IMR-90 (cell line): ENCODE measurements around the gene CACNA2D4. TPM values are rescaled to one million over a fixed set of nuclear protein-coding genes. Genes with fewer than 3 reads are reported as not detected.

ENCODE experiments used
- ATAC-seq: fragments of 200-7000 bp; cut with Tn5 transposase; 2 replicates; pipeline ENCODE4 v1.9.1; 2020; ENCODE audit warnings: low read depth, mild to moderate bottlenecking, moderate library complexity
- BruUV-seq: library from RNA; stranded (reverse); fragments of 400-500 nt; replicated peaks from 2 replicates; lab custom pipeline; 2021; lab: Mats Ljungman, UMichigan
- CTCF ChIA-PET: fragments of 300-600 bp; formaldehyde crosslinking; extraction: SDS; loops from one replicate; lab custom pipeline; 2021; ENCODE audit warnings: antibody characterized with exemption; lab: Yijun Ruan, JAX
- POLR2A ChIA-PET: fragments of 300-600 bp; sonication (Branson Sonifier 250); formaldehyde crosslinking; loops from one replicate; lab custom pipeline; 2022; ENCODE audit warnings: antibody characterized with exemption; ENCODE audit not compliant: unreplicated experiment; lab: Charles Lee
- DNase-seq: peaks from one replicate; pipeline ENCODE4 v3.0.0; 2013
- H2AFZ ChIP-seq: replicated peaks from 2 replicates; pipeline ENCODE3; 2013; ENCODE audit warnings: low read length, mild to moderate bottlenecking; ENCODE audit not compliant: poor library complexity
- H2AK5ac ChIP-seq: 2 replicates; pipeline ENCODE4 v1.6.1; 2013; ENCODE audit warnings: low read depth, low read length, inconsistent platforms
- H2AK9ac ChIP-seq: replicated peaks from 2 replicates; pipeline ENCODE3; 2013; ENCODE audit warnings: mild to moderate bottlenecking, low read depth, low read length, moderate library complexity; ENCODE audit not compliant: poor library complexity
- H2BK120ac ChIP-seq: 2 replicates; pipeline ENCODE4 v1.6.1; 2013; ENCODE audit warnings: low read depth, low read length, inconsistent platforms
- H2BK15ac ChIP-seq: 3 replicates; pipeline ENCODE4 v1.6.1; 2013; ENCODE audit warnings: low read depth, low read length, inconsistent platforms
- H2BK20ac ChIP-seq: 2 replicates; pipeline ENCODE4 v1.6.1; 2013; ENCODE audit warnings: low read depth, mild to moderate bottlenecking, inconsistent platforms, low read length, moderate library complexity
- H2BK5ac ChIP-seq: 2 replicates; pipeline ENCODE4 v1.6.1; 2013; ENCODE audit warnings: mild to moderate bottlenecking, low read depth, low read length, inconsistent platforms; ENCODE audit not compliant: poor library complexity, severe bottlenecking
- H3K14ac ChIP-seq: replicated peaks from 2 replicates; pipeline ENCODE4 v1.6.1; 2013; ENCODE audit warnings: low read depth, low read length, inconsistent platforms
- H3K18ac ChIP-seq: 2 replicates; pipeline ENCODE4 v1.6.1; 2013; ENCODE audit warnings: low read depth, low read length, control low read depth
- H3K23ac ChIP-seq: 2 replicates; pipeline ENCODE4 v1.6.1; 2013; ENCODE audit warnings: low read depth, low read length, inconsistent platforms
- H3K27ac ChIP-seq: 2 replicates; pipeline ENCODE4 v1.5.1; 2013; ENCODE audit warnings: mild to moderate bottlenecking, control low read depth, low read length; ENCODE audit not compliant: insufficient read depth
- H3K27me3 ChIP-seq: 2 replicates; pipeline ENCODE4 v1.6.1; 2013; ENCODE audit warnings: low read length; ENCODE audit not compliant: control insufficient read depth, insufficient read depth
- H3K36me3 ChIP-seq: 2 replicates; pipeline ENCODE4 v1.6.1; 2013; ENCODE audit warnings: low read length, mixed read lengths; ENCODE audit not compliant: control insufficient read depth, insufficient read depth
- H3K4ac ChIP-seq: 2 replicates; pipeline ENCODE4 v1.6.1; 2013; ENCODE audit warnings: low read depth, low read length, inconsistent platforms
- H3K4me1 ChIP-seq: 2 replicates; pipeline ENCODE4 v1.6.1; 2013; ENCODE audit warnings: low read length, mixed read lengths; ENCODE audit not compliant: control insufficient read depth, insufficient read depth
- H3K4me2 ChIP-seq: 2 replicates; pipeline ENCODE4 v1.6.1; 2013; ENCODE audit warnings: low read depth, mild to moderate bottlenecking, control low read depth, low read length, moderate library complexity
- H3K4me3 ChIP-seq: 2 replicates; pipeline ENCODE4 v1.5.1; 2013; ENCODE audit warnings: low read depth, mild to moderate bottlenecking, control low read depth, low read length, moderate library complexity; ENCODE audit not compliant: insufficient read depth
- H3K56ac ChIP-seq: 2 replicates; pipeline ENCODE4 v1.6.1; 2013; ENCODE audit warnings: low read length, inconsistent platforms; ENCODE audit not compliant: insufficient read depth; ENCODE audit errors: extremely low read depth
- H3K79me1 ChIP-seq, 2 experiments: 2 replicates each; pipeline ENCODE4 v1.6.1; 2013; ENCODE audit warnings: low read length in 2 of 2, inconsistent platforms in 1 of 2, low read depth in 1 of 2
- H3K9ac ChIP-seq: 2 replicates; pipeline ENCODE4 v1.6.1; 2013; ENCODE audit warnings: low read depth, low read length, control low read depth
- H3K9me1 ChIP-seq: 2 replicates; pipeline ENCODE4 v1.6.1; 2013; ENCODE audit warnings: low read length, inconsistent platforms; ENCODE audit not compliant: insufficient read depth
- H3K9me3 ChIP-seq: 2 replicates; pipeline ENCODE4 v1.6.1; 2013; ENCODE audit warnings: low read length; ENCODE audit not compliant: control insufficient read depth, insufficient read depth
- H4K20me1 ChIP-seq: 2 replicates; pipeline ENCODE4 v1.6.1; 2013; ENCODE audit warnings: low read length, inconsistent platforms; ENCODE audit not compliant: insufficient read depth
- H4K5ac ChIP-seq: 2 replicates; pipeline ENCODE4 v1.6.1; 2013; ENCODE audit warnings: mild to moderate bottlenecking, low read depth, low read length, control low read depth
- H4K8ac ChIP-seq, 2 experiments: 2 replicates each; pipeline ENCODE4 v1.6.1; 2013; ENCODE audit warnings: low read depth in 2 of 2, low read length in 2 of 2, control low read depth in 1 of 2, inconsistent platforms in 1 of 2
- H4K91ac ChIP-seq: 2 replicates; pipeline ENCODE4 v1.6.1; 2013; ENCODE audit warnings: low read depth, low read length, inconsistent platforms; ENCODE audit not compliant: insufficient read depth
- MAZ ChIP-seq: IDR thresholded peaks from 2 replicates; pipeline ENCODE4 v1.6.1; 2012; ENCODE audit warnings: low read depth, mild to moderate bottlenecking, low read length, improper control_type of control experiment, moderate library complexity, borderline replicate concordance
- SMC3 ChIP-seq: fragments of 150-350 bp; IDR thresholded peaks from 2 replicates; pipeline ENCODE4 v1.6.1; 2016; ENCODE audit warnings: low read depth, mild to moderate bottlenecking, antibody characterized with exemption, low read length, moderate library complexity
- WGBS, 2 experiments: methylation state at CpG; one replicate each; pipeline versions ENCODE4 v1.1.5 to v1.1.7; 2013; ENCODE audit warnings: missing lambda C conversion rate in 2 of 2; ENCODE audit not compliant: insufficient read length in 1 of 2; ENCODE audit errors: extremely low coverage in 2 of 2; 5-methylcytosine and 5-hydroxymethylcytosine counted together
- dilution Hi-C: fragments of 300-500 bp; cut with HindIII; formaldehyde crosslinking; loops from one replicate; pipeline ENCODE4 v1.14.3; 2018; ENCODE audit warnings: low sequenced_read_pairs; ENCODE audit not compliant: unreplicated experiment
- in situ Hi-C: fragments of 300-500 bp; cut with MboI; formaldehyde crosslinking; loops from 3 replicates; pipeline ENCODE4 v1.14.3; 2019; ENCODE audit warnings: low sequenced_read_pairs, inconsistent platforms, mixed read lengths
- intact Hi-C: fragments of 100-400 bp; cut with micrococcal nuclease; formaldehyde crosslinking; loops from 2 replicates; pipeline ENCODE4 v1.10.0; 2022
- polyA plus RNA-seq, 3 experiments: library from polyadenylated mRNA; depleted of rRNA; stranded (reverse); fragments of >200 nt; gene quantifications; 2 replicates each; pipeline ENCODE4 v1.2.3, GENCODE V29; 2012; ENCODE audit warnings: low replicate concordance in 1 of 3
- total RNA-seq: library from RNA; depleted of rRNA; stranded (reverse); fragments of >200 nt; gene quantifications from 2 replicates; pipeline ENCODE4 v1.2.3, GENCODE V29; 2012
- TF ChIP-seq, protein P1 (sequence below): fragments of 150-350 bp; IDR thresholded peaks from 2 replicates; pipeline ENCODE4 v1.6.1; 2017; ENCODE audit warnings: mild to moderate bottlenecking, antibody characterized with exemption, low read length, low read depth

Gene CACNA2D4
- total and polyA plus RNA-seq, 2 of the 4 experiments (the other 2 are of a cell fraction): 0.18 to 0.22 TPM

DNA sequence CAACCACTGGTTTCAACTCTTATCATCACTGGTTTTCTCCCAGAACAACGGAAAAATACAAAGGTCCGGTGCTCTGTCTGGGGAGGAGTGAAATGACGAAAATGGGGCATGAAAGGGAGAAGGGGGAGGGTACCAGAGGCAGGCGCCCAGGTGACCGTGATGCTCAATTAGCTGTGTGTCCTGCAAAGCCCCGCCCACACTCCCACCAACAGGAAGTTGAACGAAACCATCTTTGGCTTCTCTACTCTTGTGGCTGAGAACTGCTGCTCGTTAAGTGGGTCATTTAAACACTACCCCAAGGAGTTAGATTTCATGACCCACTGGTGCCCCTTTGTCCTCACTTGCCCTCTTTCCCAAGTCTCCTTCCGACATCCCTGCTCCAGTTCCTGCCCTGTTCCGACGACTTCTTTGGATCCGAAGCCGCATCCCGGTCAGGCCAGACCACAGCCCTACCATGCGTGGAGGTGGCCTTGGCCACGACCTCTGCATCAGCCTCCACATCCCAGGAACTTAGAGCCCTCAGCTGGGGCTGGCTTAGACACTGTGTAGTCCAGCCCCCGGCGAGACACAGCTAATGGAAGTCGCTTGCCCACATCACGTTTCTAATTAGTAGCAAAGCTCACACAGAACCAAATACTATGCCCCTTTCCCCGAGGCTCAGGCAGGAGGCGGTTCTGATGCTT, 109.5 kb downstream of the CACNA2D4 start:
- Histone ChIP-seq H2AFZ (no peak overlapping the region), H2AK5ac (no peak overlapping the region), H2BK20ac (no peak overlapping the region), H4K91ac (no peak overlapping the region), H2BK15ac (no peak overlapping the region), H3K4me2 (no peak overlapping the region), H3K4me1 (no peaks in the 10 kb centered on the region; the same call in 1 of the 2 replicates), H2AK9ac (no peak overlapping the region), H3K9me3 (no peaks in the 10 kb centered on the region), H2BK5ac (no peak overlapping the region), H4K8ac (no peak overlapping the region), H3K4me3 (no peak overlapping the region), H4K20me1 (no peaks in the 10 kb centered on the region), H3K9me1 (peaks cover 7% of the 10 kb centered on the region; the same call in 1 of the 2 replicates), H3K27me3 (peaks cover 2% of the 10 kb centered on the region; the same call in 1 of the 2 replicates), H3K23ac (no peak overlapping the region), H3K9ac (no peak overlapping the region), H2BK120ac (no peak overlapping the region), H4K5ac (no peak overlapping the region), H3K4ac (no peak overlapping the region), H3K27ac (no peak overlapping the region), H3K14ac (no peak overlapping the region), H3K79me1 (no peaks in the 10 kb centered on the region), H3K36me3 (no peaks in the 10 kb centered on the region), H3K18ac (no peak overlapping the region), H3K56ac (no peak overlapping the region)
- in situ Hi-C loops: loop anchor here (10.0 to 25.0 kb wide), 3 partner anchors 216 to 776 kb away; no protein-coding TSS in a partner anchor
- POLR2A ChIA-PET: no interaction called here
- 80% methylated on average over 1 of the region's 22 CpGs; no CpG with 5 or more reads in 1 of the 2 experiments for WGBS, 2 experiments
- dilution Hi-C loops: no loop called here
- no peak for ATAC-seq
- intact Hi-C loops: no loop called here
- no peak for DNase-seq
- CTCF ChIA-PET: no interaction called here
- TF ChIP-seq SMC3 (no peak), MAZ (no peak)
- TF ChIP-seq, protein P1, sequence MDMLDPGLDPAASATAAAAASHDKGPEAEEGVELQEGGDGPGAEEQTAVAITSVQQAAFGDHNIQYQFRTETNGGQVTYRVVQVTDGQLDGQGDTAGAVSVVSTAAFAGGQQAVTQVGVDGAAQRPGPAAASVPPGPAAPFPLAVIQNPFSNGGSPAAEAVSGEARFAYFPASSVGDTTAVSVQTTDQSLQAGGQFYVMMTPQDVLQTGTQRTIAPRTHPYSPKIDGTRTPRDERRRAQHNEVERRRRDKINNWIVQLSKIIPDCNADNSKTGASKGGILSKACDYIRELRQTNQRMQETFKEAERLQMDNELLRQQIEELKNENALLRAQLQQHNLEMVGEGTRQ: no peak
- no TSS peak for BruUV-seq
